Measurements from ENCODE around the gene VPS13D. TPM values are rescaled to one million over a fixed set of nuclear protein-coding genes. Genes with fewer than 3 reads are reported as not detected.

Gene VPS13D
- total RNA-seq, 6 experiments from 2014 or later = 25.9 to 36.9 (median 30.8) TPM

DNA sequence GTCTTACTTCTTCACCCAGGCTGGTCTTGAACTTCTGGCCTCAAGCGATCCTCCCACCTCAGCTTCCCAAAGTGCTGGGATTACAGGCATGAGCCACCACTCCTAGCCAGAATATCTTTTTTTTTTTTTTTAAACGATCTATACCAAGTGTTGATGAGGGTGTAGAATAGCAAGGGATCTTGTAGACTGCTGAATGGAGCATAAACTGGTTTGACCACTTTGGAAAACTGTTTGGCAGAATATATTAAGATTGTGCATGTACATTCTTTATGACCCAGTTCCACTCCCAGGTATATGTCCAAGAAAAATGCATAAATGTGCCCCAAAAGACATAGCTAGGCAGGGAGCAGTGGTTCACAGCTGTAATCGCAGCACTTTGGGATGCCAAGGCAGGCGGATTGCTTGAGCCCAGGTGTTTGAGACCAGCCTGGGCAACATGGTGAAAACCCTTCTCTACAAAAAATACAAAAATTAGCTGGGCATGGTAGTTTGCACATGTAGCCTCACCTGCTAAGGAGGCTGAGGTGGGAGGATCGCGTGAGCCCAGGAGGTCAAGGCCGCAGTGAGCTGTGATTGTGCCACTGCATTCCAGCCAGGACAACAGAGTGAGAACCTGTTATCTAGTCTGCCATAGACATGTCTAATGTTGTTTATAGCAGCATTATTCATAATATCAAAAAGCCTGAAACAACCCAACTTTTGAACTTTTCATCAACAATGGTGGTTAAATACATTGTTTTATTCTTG, 184.0 kb downstream of the VPS13D start:
- TF ChIP-seq POLR2A (IDR thresholded peaks at IDR 0.05) (no peak), CTCF (IDR thresholded peaks at IDR 0.05) (no peak)
- intact Hi-C loops (cut with DNase I) = no loop called here
- 100% methylated on average over 3 of the region's 7 CpGs for WGBS (ENCODE audit: insufficient coverage, low coverage, low lambda C conversion rate, missing lambda C conversion rate)
- Histone ChIP-seq H3K27ac (no peak overlapping the region), H3K27me3 (no peaks in the 10 kb centered on the region), H3K36me3 (peaks cover 0 to 15% (median 3%) of the 10 kb centered on the region in 4 donors), H3K9me3 (no peaks in the 10 kb centered on the region), H3K4me1 (no peaks in the 10 kb centered on the region), H3K4me3 (no peak overlapping the region)
- ATAC-seq (no peak), DNase-seq (no peak)

- DNase-seq (no peak), ATAC-seq (no peak)
- Histone ChIP-seq H3K36me3 (peaks cover 0 to 15% (median 3%) of the 10 kb centered on the region in 4 donors), H3K27me3 (no peaks in the 10 kb centered on the region), H3K4me3 (no peak overlapping the region), H3K27ac (no peak overlapping the region), H3K9me3 (no peaks in the 10 kb centered on the region), H3K4me1 (no peaks in the 10 kb centered on the region)
- intact Hi-C loops (cut with DNase I) = no loop called here
- TF ChIP-seq POLR2A (IDR thresholded peaks at IDR 0.05) (no peak), CTCF (IDR thresholded peaks at IDR 0.05) (no peak)
- WGBS (ENCODE audit: insufficient coverage, low coverage, low lambda C conversion rate, missing lambda C conversion rate) = 86% methylated on average over 2 of the region's 2 CpGs
Measured at GRCh38 chr1:12414444-12415018, 184.7 kb downstream of the VPS13D start.

- intact Hi-C loops (cut with DNase I) = no loop called here
- Histone ChIP-seq H3K27me3 (no peaks in the 10 kb centered on the region), H3K4me3 (no peak overlapping the region), H3K9me3 (no peaks in the 10 kb centered on the region), H3K27ac (no peak overlapping the region), H3K36me3 (peaks cover 0 to 15% (median 3%) of the 10 kb centered on the region in 4 donors), H3K4me1 (no peaks in the 10 kb centered on the region)
- 60% methylated on average over 5 of the region's 5 CpGs for WGBS (ENCODE audit: insufficient coverage, low coverage, low lambda C conversion rate, missing lambda C conversion rate)
- ATAC-seq (no peak), DNase-seq (no peak)
- no peak for TF ChIP-seq POLR2A (IDR thresholded peaks at IDR 0.05)
- no peak for TF ChIP-seq CTCF (IDR thresholded peaks at IDR 0.05)
Measured at GRCh38 chr1:12415038-12415466, 185.2 kb downstream of the VPS13D start.

DNA sequence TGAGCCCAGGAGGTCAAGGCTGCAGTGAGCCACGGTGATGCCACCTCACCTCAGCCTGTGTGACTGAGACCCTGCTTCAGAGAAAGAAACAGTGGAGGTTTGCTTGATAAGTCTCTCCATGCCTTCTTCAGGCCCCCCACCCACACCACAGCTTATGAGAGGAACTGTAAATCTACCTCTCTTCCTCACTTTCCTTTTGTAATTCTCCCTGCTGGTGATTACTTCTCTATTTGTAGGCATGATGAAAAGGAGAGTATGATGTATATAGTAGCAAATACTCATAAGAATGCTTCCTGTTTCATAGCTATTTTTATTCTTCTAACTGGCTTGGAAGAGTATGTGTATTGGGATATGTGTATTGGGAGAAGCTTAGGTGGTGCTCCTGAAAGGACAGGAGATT, 186.3 kb downstream of the VPS13D start:
- DNase-seq (no peak), ATAC-seq (no peak)
- intact Hi-C loops (cut with DNase I) = no loop called here
- Histone ChIP-seq H3K4me3 (no peak overlapping the region), H3K27me3 (no peaks in the 10 kb centered on the region), H3K36me3 (peaks cover 0 to 15% (median 3%) of the 10 kb centered on the region in 4 donors), H3K27ac (no peak overlapping the region), H3K9me3 (no peaks in the 10 kb centered on the region), H3K4me1 (no peaks in the 10 kb centered on the region)
- TF ChIP-seq CTCF (IDR thresholded peaks at IDR 0.05) (no peak), POLR2A (IDR thresholded peaks at IDR 0.05) (no peak)
- whole genome bisulfite sequencing (ENCODE audit: insufficient coverage, low coverage, low lambda C conversion rate, missing lambda C conversion rate) = no CpG with 5 or more reads among the region's 1 CpG

Data from right lobe of liver (tissue), 6 donors.